ENCODE data around the gene KRT15. TPM values are rescaled to one million over a fixed set of nuclear protein-coding genes. Genes with fewer than 3 reads are reported as not detected.

Gene KRT15
- total and polyA plus RNA-seq, 2 of the 4 experiments (the other 2 are of a cell fraction), result 2.9 to 5.3 TPM

- H3K4ac ChIP-seq (ENCODE audit: low read depth, low read length), result no peak overlapping the region
- H4K91ac ChIP-seq (ENCODE audit: insufficient read depth, low read depth, low read length), result no peak overlapping the region
- no peak for TF ChIP-seq MXI1 (IDR thresholded peaks at IDR 0.05; ENCODE audit: borderline replicate concordance, low read depth, low read length)
- TF ChIP-seq BHLHE40 (IDR thresholded peaks at IDR 0.05; ENCODE audit: low read depth, low read length), result no peak
- TF ChIP-seq CHD1 (IDR thresholded peaks at IDR 0.05; ENCODE audit: low read depth, low read length), result no peak
- no peak for TF ChIP-seq MAFK (IDR thresholded peaks at IDR 0.05; ENCODE audit: low read depth, low read length)
- TF ChIP-seq RAD21 (IDR thresholded peaks at IDR 0.05; ENCODE audit: low read length), result no peak
- TF ChIP-seq SMC3 (IDR thresholded peaks at IDR 0.05; ENCODE audit: low read depth, low read length), result no peak
- TF ChIP-seq MAZ (IDR thresholded peaks at IDR 0.05; ENCODE audit: borderline replicate concordance, low read depth, low read length), result no peak
- no peak for TF ChIP-seq FOS (IDR thresholded peaks at IDR 0.05; ENCODE audit: low read depth, low read length)
- TF ChIP-seq NFE2L2 (IDR thresholded peaks at IDR 0.05; ENCODE audit: low read depth, low read length), result no peak
- TF ChIP-seq ELK1 (IDR thresholded peaks at IDR 0.05; ENCODE audit: borderline replicate concordance, low read depth, low read length), result no peak
- no peak for TF ChIP-seq RCOR1 (IDR thresholded peaks at IDR 0.05; ENCODE audit: insufficient replicate concordance, low read length)
- TF ChIP-seq POLR2A (IDR thresholded peaks at IDR 0.05; ENCODE audit: low read depth, low read length), result no peak
- TF ChIP-seq, protein P1, sequence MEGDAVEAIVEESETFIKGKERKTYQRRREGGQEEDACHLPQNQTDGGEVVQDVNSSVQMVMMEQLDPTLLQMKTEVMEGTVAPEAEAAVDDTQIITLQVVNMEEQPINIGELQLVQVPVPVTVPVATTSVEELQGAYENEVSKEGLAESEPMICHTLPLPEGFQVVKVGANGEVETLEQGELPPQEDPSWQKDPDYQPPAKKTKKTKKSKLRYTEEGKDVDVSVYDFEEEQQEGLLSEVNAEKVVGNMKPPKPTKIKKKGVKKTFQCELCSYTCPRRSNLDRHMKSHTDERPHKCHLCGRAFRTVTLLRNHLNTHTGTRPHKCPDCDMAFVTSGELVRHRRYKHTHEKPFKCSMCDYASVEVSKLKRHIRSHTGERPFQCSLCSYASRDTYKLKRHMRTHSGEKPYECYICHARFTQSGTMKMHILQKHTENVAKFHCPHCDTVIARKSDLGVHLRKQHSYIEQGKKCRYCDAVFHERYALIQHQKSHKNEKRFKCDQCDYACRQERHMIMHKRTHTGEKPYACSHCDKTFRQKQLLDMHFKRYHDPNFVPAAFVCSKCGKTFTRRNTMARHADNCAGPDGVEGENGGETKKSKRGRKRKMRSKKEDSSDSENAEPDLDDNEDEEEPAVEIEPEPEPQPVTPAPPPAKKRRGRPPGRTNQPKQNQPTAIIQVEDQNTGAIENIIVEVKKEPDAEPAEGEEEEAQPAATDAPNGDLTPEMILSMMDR (conservative IDR thresholded peaks at IDR 0.05; ENCODE audit: low read depth, low read length), result no peak
- TF ChIP-seq CEBPB (IDR thresholded peaks at IDR 0.05; ENCODE audit: low read depth, low read length), result no peak
- no peak overlapping the region for H2BK5ac ChIP-seq (ENCODE audit: low read depth, low read length, poor library complexity, severe bottlenecking)
- H3K4me2 ChIP-seq (ENCODE audit: low read depth, low read length), result no peak overlapping the region
- no peak overlapping the region for H2AK5ac ChIP-seq (ENCODE audit: low read depth, low read length)
- H3K23ac ChIP-seq (ENCODE audit: low read depth, low read length), result no peak overlapping the region
- H3K27me3 ChIP-seq (ENCODE audit: control insufficient read depth, insufficient read depth, low read length), result peaks cover 12% of the 10 kb centered on the region
- no peak overlapping the region for H3K4me3 ChIP-seq (ENCODE audit: insufficient read depth, low read depth, low read length)
- H3K18ac ChIP-seq (ENCODE audit: low read depth, low read length), result no peak overlapping the region
- no peaks in the 10 kb centered on the region for H3K9me1 ChIP-seq (ENCODE audit: insufficient read depth, low read length)
- H3K9me3 ChIP-seq (ENCODE audit: control insufficient read depth, insufficient read depth, low read length), result no peaks in the 10 kb centered on the region
- H4K20me1 ChIP-seq (ENCODE audit: insufficient read depth, low read length), result no peaks in the 10 kb centered on the region
- no peaks in the 10 kb centered on the region for H3K4me1 ChIP-seq (ENCODE audit: control insufficient read depth, insufficient read depth, low read length)
- no peak overlapping the region for H2BK15ac ChIP-seq (ENCODE audit: low read depth, low read length)
- H4K5ac ChIP-seq (ENCODE audit: low read depth, low read length), result no peak overlapping the region
- H4K8ac ChIP-seq (ENCODE audit: low read depth in 2 of 2, low read length in 2 of 2), result no peak overlapping the region
- no peak overlapping the region for H3K14ac ChIP-seq (replicated peaks; ENCODE audit: low read depth, low read length)
- ChIA-PET POLR2A (ENCODE audit: unreplicated experiment) (no interaction called here), CTCF (no interaction called here)
- no peak for ATAC-seq (ENCODE audit: low read depth)
- no peak overlapping the region for H2BK20ac ChIP-seq (ENCODE audit: low read depth, low read length)
- dilution Hi-C loops (cut with HindIII; ENCODE audit: low sequenced_read_pairs, unreplicated experiment), result no loop called here
- no peak overlapping the region for H3K27ac ChIP-seq (ENCODE audit: insufficient read depth, low read length)
- no CpG with 5 or more reads among the region's 2 CpGs for WGBS, 2 experiments (ENCODE audit: extremely low coverage in 2 of 2, insufficient read length in 1 of 2)
- no TSS peak for BruUV-seq (replicated peaks)
- no peak overlapping the region for H3K9ac ChIP-seq (ENCODE audit: low read depth, low read length)
- intact Hi-C loops (cut with micrococcal nuclease), result no loop called here
- no peaks in the 10 kb centered on the region for H3K36me3 ChIP-seq (ENCODE audit: control insufficient read depth, insufficient read depth, low read length)
- in situ Hi-C loops (cut with MboI; ENCODE audit: low sequenced_read_pairs), result no loop called here
- no peak overlapping the region for H2AK9ac ChIP-seq (replicated peaks; ENCODE audit: low read depth, low read length, poor library complexity)
- no peak overlapping the region for H2AFZ ChIP-seq (replicated peaks; ENCODE audit: low read length, poor library complexity)
- H2BK120ac ChIP-seq (ENCODE audit: low read depth, low read length), result no peak overlapping the region
- H3K56ac ChIP-seq (ENCODE audit: extremely low read depth, insufficient read depth, low read length), result no peak overlapping the region
- H3K79me1 ChIP-seq (ENCODE audit: low read depth in 1 of 2, low read length in 2 of 2), result no peaks in the 10 kb centered on the region
- DNase-seq, result no peak
These were observed 38.6 kb downstream of the KRT15 start for GRCh38 chr17:41480136-41480535.
